ENCODE data around the gene ZFP69.

DNA sequence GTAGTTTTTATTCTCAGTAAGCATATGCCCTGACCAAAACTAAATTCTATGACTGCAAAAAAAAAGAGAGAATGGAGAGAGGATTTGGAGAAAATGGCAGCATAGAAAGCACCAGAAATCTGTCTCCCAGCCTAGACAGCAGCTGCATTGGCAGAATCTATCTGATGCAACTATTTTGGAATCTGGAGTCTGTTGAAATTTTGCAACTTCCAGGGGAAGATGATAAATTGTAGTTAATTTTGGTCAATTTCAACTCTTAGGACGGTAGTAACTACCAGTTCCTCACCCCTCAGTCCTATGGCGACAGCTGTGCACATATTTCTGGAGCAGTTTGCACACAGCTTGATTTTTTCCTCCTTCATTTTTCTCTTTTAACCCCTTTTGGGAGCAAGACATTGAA is 42.4 kb downstream of the ZFP69 start:
- TF ChIP-seq, protein P1, sequence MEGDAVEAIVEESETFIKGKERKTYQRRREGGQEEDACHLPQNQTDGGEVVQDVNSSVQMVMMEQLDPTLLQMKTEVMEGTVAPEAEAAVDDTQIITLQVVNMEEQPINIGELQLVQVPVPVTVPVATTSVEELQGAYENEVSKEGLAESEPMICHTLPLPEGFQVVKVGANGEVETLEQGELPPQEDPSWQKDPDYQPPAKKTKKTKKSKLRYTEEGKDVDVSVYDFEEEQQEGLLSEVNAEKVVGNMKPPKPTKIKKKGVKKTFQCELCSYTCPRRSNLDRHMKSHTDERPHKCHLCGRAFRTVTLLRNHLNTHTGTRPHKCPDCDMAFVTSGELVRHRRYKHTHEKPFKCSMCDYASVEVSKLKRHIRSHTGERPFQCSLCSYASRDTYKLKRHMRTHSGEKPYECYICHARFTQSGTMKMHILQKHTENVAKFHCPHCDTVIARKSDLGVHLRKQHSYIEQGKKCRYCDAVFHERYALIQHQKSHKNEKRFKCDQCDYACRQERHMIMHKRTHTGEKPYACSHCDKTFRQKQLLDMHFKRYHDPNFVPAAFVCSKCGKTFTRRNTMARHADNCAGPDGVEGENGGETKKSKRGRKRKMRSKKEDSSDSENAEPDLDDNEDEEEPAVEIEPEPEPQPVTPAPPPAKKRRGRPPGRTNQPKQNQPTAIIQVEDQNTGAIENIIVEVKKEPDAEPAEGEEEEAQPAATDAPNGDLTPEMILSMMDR (conservative IDR thresholded peaks at IDR 0.05) = no peak
- no peak for TF ChIP-seq EZH2 (IDR thresholded peaks at IDR 0.05; ENCODE audit: low read depth)

Measured in PC-9 (cell line).